ENCODE results near the gene QSER1.

DNA sequence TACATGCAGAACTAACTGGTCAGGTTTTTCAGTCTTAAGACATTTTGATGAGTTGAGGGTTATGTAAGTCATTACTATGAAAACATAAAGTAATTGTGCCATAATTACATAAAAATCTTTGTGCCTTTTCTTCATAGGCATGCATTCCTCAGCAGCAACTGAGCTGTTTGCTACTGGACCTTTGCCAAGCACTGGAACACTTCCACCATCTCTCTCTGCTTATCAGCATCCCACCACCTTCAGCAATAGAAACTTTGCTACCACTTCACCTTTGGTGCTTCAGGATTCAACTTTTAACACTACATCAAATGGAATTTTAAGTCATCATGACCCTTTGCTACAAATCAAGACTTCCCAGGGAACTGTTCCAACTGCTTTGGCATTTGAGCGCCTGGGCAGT lies 39.0 kb downstream of the QSER1 start:
- TF ChIP-seq EZH2 (IDR thresholded peaks at IDR 0.05; ENCODE audit: borderline replicate concordance) (no peak), EZH2phosphoT487 (IDR thresholded peaks at IDR 0.05; ENCODE audit: low read depth, severe bottlenecking, unreplicated experiment) (no peak)
- TF ChIP-seq, protein P1, sequence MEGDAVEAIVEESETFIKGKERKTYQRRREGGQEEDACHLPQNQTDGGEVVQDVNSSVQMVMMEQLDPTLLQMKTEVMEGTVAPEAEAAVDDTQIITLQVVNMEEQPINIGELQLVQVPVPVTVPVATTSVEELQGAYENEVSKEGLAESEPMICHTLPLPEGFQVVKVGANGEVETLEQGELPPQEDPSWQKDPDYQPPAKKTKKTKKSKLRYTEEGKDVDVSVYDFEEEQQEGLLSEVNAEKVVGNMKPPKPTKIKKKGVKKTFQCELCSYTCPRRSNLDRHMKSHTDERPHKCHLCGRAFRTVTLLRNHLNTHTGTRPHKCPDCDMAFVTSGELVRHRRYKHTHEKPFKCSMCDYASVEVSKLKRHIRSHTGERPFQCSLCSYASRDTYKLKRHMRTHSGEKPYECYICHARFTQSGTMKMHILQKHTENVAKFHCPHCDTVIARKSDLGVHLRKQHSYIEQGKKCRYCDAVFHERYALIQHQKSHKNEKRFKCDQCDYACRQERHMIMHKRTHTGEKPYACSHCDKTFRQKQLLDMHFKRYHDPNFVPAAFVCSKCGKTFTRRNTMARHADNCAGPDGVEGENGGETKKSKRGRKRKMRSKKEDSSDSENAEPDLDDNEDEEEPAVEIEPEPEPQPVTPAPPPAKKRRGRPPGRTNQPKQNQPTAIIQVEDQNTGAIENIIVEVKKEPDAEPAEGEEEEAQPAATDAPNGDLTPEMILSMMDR (IDR thresholded peaks at IDR 0.05; ENCODE audit: poor library complexity), result no peak
